HCEC 1CT (cell line): Measurements from ENCODE around the gene HSFX2.
"Not testable (repeated sequence)": the region's sequence is repeated elsewhere in the genome, so short reads cannot be mapped to it uniquely, and the experiment has no call there.

Experiments
- DNase-seq: peaks from one replicate; pipeline ENCODE4 v3.0.0-alpha.2; 2017

HSFX2 gene, protein sequence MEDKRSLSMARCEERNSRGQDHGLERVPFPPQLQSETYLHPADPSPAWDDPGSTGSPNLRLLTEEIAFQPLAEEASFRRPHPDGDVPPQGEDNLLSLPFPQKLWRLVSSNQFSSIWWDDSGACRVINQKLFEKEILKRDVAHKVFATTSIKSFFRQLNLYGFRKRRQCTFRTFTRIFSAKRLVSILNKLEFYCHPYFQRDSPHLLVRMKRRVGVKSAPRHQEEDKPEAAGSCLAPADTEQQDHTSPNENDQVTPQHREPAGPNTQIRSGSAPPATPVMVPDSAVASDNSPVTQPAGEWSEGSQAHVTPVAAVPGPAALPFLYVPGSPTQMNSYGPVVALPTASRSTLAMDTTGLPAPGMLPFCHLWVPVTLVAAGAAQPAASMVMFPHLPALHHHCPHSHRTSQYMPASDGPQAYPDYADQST

DNA sequence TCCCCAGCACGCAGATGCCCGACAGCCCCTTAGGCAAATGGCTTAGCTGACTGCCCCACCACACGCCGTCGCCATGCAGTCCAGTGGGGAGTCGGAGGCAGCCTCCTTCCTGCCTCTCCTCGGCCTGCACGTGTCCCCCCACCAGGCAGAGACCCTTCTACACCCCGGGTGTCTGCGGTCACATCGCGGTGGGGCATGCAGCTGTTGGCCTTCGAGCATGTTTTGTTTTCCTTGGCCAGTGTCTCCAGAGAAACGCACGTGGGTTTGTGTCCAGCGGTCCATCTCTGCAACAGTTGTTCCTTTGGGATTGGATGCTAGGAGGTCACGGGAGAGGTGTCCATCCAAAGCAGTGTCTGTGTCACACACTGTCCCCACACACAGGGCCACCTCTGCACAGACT, at the start of gene HSFX2:
TSS of gene HSFX2 (minus strand) at position 101 of the 400 bp plus-strand sequence. CDS start 614 bp downstream, outside the sequence.
- DNase-seq = not testable (repeated sequence)

- no peak for DNase-seq
These were observed 48.4 kb upstream of the HSFX2 start for GRCh38 chrX:149643496-149643895.

DNA sequence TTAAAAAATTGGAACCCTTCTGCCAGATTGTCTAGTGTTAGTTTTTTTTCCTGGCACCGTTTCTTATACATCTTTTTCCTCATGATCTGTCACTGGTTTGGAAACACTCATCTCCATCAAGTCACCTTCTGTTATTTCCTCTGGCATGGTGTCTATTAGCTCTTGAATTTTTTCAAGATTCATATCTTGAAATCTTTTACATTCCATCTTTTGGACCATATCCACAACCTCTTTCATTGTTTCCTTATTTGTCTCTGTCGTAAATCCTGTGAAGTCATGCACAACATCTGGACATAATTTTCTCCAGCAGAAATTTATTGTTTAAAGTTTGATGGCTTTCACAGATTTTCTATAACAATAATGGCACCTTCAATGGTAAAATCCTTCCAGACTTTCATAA, 46.7 kb upstream of the HSFX2 start:
- DNase-seq = no peak

DNA sequence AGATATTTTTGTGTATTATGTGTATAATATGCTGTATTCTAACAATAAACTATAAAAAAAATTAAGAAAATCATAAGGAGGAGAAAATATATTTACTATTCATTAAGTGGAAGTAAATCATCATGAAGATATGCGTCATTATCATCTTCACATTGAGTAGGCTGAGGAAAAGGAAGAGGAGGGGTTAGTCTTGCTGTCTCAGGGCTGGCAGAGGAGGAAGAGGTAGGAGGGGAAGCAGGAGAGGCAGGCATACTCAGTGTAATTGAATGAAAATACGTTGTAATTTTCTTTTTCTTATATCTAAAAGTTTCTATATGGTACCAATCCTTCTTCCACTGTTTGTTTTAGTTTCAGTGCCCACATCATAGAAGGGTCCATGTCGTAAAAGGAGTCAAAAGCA, 46.3 kb upstream of the HSFX2 start:
- DNase-seq = no peak

DNA sequence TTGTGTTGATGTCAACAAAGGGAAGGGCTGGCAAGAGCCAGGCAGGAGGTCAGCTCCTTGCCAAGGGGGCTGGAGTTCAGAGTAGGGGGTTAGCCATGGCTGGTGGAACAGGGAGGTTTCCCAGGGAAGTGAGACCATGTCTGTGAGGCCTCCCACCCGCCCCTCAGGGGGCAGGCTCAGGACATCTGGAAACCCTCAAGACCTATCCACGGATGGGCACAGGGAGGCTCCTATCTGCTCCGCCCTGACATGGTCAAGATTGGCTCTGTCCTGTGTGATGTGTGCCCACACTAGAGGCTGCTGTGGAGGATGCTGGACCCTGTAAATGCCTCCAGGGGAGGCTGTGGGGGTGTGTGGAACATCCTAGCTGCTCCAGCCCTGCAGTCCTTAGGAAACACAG, 44.5 kb upstream of the HSFX2 start:
- no peak for DNase-seq

- DNase-seq = no peak
These were observed 43.7 kb upstream of the HSFX2 start for GRCh38 chrX:149638860-149639259.

- no peak for DNase-seq
These were observed 38.4 kb upstream of the HSFX2 start for GRCh38 chrX:149633511-149633910.

DNA sequence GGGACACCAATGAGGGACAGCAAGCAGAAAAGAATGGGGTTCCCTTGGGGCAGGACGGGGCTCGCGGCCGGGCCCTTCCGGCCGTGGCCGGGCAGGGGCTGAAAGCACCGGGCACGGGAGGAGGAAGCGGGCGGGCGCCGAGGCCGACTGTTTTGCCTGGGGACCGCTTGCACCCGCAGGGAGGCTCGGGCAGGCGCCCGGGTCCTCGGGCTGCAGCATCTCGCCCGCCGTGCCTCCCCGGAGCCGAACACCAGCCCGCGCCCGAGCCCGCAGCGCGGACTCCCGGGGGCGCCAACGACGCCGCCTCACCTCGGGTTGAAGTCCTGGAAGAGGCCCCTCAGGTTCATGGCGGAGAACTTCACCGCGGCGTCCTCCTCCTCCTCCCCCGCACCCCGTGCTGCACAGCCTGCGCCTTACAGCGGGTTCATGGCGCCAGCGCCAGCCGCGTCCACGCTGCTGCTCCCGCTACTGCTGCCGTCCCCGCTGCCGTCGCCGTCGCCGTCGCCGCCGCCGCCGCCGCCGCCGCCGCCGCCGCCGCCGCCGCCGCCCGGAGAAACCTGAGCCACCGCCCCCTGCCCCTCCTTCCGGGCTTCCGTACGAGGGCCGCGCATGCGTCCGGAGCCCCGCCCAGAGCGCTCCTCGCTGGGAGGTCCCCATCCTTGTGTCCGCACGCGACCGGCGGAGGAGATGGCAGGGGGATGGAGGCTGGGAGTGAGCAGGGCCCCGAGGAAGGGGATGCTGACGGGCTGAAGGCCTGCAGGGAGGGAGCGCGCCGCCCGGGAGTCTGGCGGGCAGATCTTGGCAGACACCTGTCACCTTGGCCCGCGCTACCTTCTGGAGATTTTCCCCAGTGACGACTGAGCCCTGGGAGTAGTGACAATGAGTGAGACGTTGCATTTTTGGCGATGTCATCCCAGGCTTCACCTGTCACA, 36.4 kb upstream of the HSFX2 start, which contains the start of gene TMEM185A:
TSS of gene TMEM185A (minus strand) at position 559 of the 932 bp plus-strand sequence. CDS start at position 347, 212 bp downstream.
- DNase-seq = peak; percentile 16

DNA sequence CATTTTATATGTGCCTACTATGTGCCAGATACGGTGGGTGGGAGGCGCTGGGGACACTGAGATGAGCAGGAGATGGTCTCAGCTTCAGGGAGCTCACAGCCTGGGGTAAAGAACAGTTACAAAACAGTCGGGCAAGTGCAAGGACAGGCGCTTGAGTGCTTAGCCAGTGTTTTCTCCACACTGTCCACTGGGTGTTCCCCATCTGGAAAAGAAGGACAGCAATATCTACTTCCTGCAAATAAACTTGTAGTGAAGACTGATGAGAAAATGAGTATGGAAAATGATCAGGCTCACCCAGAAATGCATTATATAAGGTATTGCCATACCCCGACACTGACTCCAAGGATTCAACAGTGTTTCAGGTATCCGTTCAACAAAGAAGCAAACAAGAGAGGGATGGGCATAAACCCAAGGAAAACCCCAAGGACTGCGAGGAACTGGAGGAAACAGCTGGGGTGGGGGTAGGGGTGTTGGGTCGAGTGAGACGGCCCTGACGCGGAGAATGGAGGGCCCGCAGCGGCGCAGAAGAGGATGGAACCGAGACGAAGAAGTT, 35.6 kb upstream of the HSFX2 start:
- DNase-seq = peak; percentile 23

- no peak for DNase-seq
These were observed 34.7 kb upstream of the HSFX2 start for GRCh38 chrX:149629730-149630387.

DNA sequence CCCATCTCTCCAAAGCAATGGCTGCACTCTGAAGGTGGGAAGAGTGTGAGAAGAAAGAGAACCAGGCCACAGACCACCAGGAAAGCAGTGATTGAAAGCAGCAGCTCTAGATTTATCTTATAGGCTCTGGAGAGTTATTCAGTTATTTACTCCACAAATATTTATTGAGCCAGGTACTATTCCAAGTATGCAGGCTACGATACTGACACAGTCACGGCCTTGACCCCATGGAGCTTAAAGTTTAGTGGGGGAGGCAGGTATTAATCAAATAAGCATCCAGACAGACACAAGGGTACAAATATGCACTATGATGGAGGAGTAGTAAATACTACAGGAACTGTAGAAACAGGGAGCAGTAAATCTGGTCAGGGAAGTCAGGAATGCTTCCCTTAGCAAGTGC, 33.7 kb upstream of the HSFX2 start:
- no peak for DNase-seq

GRCh38 chrX:149628280-149628679, 33.2 kb upstream of the HSFX2 start:
- no peak for DNase-seq

- DNase-seq = not testable (repeated sequence)
These were observed 31.7 kb upstream of the HSFX2 start for GRCh38 chrX:149626829-149627228.

DNA sequence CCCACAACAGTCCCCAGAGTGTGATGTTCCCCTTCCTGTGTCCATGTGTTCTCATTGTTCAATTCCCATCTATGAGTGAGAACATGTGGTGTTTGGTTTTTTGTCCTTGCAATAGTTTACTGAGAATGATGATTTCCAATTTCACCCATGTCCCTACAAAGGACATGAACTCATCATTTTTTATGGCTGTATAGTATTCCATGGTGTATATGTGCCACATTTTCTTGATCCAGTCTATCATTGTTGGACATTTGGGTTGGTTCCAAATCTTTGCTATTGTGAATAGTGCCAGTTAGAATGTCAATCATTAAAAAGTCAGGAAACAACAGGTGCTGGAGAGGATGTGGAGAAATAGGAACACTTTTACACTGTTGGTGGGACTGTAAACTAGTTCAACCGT, 24.5 kb upstream of the HSFX2 start:
- DNase-seq = not testable (repeated sequence)

DNA sequence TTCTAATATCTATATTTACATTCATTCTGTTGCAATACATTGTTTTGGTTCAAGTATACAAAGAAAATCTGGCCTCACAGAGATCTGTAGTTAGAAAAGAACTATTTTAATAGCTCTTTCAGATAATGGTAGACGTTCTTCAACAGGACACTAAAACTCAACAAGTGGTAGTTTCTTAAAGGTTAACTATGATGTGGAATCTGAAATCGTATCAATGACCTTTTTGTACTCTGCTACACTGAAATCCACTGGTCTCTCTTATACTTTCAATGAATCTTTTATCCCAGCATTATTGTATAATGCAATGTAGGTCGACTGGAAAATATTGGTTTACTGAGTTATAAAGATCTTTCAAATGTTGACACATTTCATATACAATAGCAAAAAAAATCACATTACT, 23.8 kb upstream of the HSFX2 start:
- DNase-seq = no peak

DNA sequence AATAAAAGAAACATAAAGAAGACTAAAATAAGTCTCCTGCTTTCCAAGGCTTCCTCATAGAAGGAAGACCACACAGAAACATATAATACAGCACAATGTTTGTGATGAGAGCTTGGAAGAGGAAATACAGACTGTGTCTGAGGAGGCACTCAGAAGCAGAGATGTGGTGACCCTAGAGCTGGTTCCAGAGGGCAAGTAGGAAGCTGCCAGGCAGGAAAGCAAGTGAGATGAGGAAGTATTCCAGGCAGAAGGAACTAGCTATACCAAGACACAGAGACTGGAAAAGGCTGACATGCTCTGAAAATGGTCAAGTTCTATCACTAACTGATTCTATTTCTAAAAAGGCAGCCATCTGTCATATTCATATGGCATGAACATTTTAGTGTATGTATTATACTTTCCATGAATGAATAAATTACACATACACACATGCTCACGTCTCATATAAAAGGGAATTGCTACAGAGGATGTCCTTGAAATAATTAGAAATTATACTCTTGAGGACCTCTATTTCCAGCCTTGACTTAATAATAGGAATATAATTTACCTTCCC, 16.6 kb upstream of the HSFX2 start:
- no peak for DNase-seq

DNA sequence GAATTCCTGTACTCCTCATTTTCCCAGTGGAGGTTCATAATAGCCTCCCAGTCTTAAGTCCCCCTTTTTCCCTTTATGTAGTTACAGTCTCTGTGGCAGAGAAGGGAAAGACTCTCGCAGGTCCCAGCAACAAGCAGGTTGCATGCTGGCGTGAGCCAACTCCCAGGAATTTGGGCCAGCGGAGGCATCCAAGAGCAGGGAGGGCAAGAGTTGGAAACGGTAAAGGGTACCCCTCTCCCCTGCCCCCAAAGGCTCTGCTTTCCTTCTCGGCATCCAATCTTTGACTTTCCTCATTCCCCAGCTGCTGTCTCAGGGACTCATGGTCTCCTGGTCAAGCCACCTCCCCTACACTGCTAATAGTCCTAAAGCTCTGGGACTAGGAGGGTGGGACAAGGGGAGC, 15.4 kb upstream of the HSFX2 start:
- DNase-seq = no peak

GRCh38 chrX:149607699-149608098, 12.6 kb upstream of the HSFX2 start:
- no peak for DNase-seq

GRCh38 chrX:149605248-149605885, 10.3 kb upstream of the HSFX2 start:
- DNase-seq = not testable (repeated sequence)

DNA sequence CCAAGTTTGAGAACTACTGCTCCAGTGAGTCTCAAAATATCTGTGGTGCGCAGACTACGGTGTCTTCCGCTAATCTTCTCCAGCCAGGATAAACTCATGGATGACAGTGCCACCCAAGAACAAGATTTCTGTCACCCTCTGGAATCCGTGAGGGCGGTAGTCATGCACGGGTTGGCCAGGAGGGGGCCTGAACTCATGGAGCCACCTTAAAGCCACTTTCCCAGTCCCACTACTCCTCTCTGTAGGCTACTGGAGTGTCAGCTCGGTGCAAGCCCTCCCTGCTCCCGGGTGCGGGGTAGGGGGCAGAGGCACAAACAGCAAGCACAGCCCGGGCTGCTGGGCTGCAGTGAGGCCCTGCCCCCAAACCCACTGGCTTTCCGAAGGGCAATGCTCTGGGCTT, 3.5 kb upstream of the HSFX2 start:
- not testable (repeated sequence) for DNase-seq

- not testable (repeated sequence) for DNase-seq
These were observed 829 bp upstream of the HSFX2 start for GRCh38 chrX:149595943-149596342.

DNA sequence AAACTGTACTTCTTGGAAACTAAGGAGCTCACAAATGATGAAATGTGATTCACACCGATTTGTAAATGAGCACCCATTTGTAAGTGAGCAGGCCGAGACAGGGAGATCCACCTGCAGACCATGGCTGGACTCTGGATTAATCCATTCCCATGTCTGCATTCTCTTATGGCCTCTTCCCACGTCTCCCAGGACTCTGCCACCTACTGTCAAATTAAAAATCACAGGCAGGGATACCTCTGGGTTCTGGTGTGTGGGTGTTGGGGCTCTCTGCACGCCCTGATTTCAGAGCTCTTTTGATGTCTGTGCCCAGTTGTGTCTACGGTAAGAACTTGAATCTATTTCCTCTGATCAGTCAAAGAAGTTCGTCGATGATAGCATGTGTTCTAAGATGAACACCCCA, 4.1 kb downstream of the HSFX2 start:
- DNase-seq = not testable (repeated sequence)
